Left ventricle myocardium inferior (tissue), 1 donor: ENCODE measurements around the gene TNFAIP1. TPM values are rescaled to one million over a fixed set of nuclear protein-coding genes. Genes with fewer than 3 reads are reported as not detected.

Experiments
- DNase-seq: peaks from one replicate; pipeline ENCODE4 v3.0.0-alpha.2; 2020
- H3K27ac ChIP-seq: fragments of 200-600 bp; replicated peaks from 2 replicates; pipeline ENCODE4 v1.8.0; 2021
- H3K27me3 ChIP-seq: fragments of 200-600 bp; 2 replicates; pipeline ENCODE4 v1.8.0; 2021; ENCODE audit warnings: low read depth
- H3K36me3 ChIP-seq: fragments of 200-600 bp; 2 replicates; pipeline ENCODE4 v1.8.0; 2021
- H3K4me1 ChIP-seq: fragments of 200-600 bp; 2 replicates; pipeline ENCODE4 v1.8.0; 2021
- H3K4me3 ChIP-seq: fragments of 200-600 bp; 2 replicates; pipeline ENCODE4 v1.8.0; 2021; ENCODE audit warnings: mild to moderate bottlenecking, moderate library complexity
- H3K9me3 ChIP-seq: fragments of 200-600 bp; replicated peaks from 2 replicates; pipeline ENCODE4 v1.8.0; 2021
- intact Hi-C: fragments of 100-400 bp; cut with micrococcal nuclease; formaldehyde crosslinking; loops from one replicate; pipeline ENCODE4 v1.11.0; 2022
- total RNA-seq: library from RNA; stranded (reverse); fragmentation: NEBNext Ultra II Directional; extraction: Animal tissue kit (Norgen Biotek cat#: 25700); gene quantifications from one replicate; pipeline ENCODE4 v1.2.1, GENCODE V29; 2021
- TF ChIP-seq, protein P1 (sequence below): fragments of 200-600 bp; IDR thresholded peaks from 2 replicates; pipeline ENCODE4 v1.8.0; 2021; ENCODE audit warnings: antibody characterized with exemption, mild to moderate bottlenecking, borderline replicate concordance
- donor health status: DM: no; HTN: yes; CAD: no; lungs with severe emphysema.

Gene TNFAIP1
- total RNA-seq, 1 donor from 2014 or later: 35.1 TPM

DNA sequence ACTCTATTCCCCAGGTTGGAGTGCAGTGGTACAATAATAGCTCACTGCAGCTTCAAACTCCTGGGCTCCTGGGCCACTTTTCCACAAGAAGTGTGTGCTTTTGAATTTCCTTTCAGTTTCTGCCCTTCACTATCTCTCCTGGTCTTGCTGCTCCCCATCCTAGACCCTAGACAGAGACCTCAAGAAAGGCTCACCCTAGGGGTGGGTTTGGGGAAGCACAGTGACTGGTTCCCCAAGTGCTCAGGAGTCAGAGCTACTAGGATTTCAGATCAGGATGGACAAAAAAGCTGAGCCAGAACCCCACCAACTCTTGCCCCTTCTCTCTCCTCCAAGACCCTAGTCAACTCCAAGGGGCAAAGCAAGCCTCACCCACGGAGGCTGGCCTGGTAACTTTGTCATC lies 31.0 kb downstream of the TNFAIP1 start:
- Histone ChIP-seq H3K27ac (no peak overlapping the region), H3K4me1 (peaks cover 20% of the 10 kb centered on the region), H3K4me3 (no peak overlapping the region), H3K36me3 (peaks cover 25% of the 10 kb centered on the region), H3K9me3 (no peaks in the 10 kb centered on the region), H3K27me3 (no peaks in the 10 kb centered on the region)
- DNase-seq: no peak
- TF ChIP-seq, protein P1, sequence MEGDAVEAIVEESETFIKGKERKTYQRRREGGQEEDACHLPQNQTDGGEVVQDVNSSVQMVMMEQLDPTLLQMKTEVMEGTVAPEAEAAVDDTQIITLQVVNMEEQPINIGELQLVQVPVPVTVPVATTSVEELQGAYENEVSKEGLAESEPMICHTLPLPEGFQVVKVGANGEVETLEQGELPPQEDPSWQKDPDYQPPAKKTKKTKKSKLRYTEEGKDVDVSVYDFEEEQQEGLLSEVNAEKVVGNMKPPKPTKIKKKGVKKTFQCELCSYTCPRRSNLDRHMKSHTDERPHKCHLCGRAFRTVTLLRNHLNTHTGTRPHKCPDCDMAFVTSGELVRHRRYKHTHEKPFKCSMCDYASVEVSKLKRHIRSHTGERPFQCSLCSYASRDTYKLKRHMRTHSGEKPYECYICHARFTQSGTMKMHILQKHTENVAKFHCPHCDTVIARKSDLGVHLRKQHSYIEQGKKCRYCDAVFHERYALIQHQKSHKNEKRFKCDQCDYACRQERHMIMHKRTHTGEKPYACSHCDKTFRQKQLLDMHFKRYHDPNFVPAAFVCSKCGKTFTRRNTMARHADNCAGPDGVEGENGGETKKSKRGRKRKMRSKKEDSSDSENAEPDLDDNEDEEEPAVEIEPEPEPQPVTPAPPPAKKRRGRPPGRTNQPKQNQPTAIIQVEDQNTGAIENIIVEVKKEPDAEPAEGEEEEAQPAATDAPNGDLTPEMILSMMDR: no peak
- intact Hi-C loops: no loop called here

DNA sequence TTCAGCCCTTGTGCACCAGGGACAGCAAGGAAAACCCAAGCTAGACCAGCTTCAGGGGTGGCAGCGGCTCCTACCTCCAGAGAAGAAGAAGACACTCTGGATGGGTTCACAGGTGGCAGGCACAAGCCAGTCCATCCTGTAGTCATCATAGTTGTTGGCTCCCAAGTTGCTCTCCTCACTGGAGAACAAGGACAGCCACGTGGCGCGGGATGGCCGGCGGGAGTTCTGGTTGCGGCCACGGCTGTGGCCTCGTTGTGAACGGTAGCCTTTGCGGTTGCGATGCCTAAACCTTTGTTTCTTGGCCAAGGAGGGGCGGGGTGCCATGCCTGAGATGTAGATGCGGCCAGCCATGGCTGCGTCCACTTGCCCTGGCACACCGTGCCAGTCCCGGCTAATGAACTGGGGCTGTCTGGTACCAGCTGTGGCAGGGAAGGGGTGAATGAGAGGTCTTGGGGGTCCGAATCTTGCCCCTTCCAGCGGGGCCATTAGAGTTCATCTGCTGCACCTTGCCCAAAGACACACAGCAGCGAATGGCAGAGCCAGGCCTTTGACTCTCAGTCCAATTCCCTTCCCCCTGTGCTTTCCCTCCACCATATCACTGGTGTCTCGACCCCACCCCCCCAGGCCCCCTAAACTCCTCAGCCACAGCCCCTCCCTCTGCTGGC lies 32.2 kb downstream of the TNFAIP1 start:
- Histone ChIP-seq H3K27ac (no peak overlapping the region), H3K27me3 (no peaks in the 10 kb centered on the region), H3K9me3 (no peaks in the 10 kb centered on the region), H3K4me3 (no peak overlapping the region), H3K4me1 (peaks cover 31% of the 10 kb centered on the region), H3K36me3 (peaks cover 14% of the 10 kb centered on the region)
- DNase-seq: no peak
- TF ChIP-seq, protein P1: no peak
- intact Hi-C loops: no loop called here

DNA sequence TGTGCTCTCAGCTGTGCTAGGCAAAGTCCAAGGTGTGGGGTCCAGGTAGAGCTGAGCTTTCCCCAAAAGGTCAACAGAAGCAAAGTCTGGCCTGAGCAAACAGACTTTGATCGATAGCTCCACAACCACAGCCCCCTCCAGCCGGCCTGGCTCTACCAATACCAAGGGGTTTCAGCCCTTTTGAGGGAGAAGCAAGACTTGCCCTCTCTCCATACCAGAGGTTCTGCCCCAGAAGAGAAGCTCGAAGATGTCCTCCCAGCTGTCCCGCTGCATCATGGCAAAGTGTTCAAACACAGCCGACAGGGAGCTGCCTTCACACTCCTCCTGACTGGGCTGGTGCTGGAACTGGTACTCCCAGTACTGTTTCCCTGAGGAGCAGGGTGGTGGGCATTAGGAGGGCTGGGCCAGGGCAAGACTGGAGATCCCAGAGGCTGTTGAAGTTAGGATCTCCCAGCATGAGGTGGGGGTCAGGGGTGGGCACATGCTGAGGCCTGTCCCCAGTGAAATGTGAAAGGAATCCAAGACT lies 32.8 kb downstream of the TNFAIP1 start:
- TF ChIP-seq, protein P1: no peak
- Histone ChIP-seq H3K4me3 (no peak overlapping the region), H3K36me3 (peaks cover 8% of the 10 kb centered on the region), H3K27me3 (no peaks in the 10 kb centered on the region), H3K27ac (no peak overlapping the region), H3K4me1 (peaks cover 37% of the 10 kb centered on the region), H3K9me3 (no peaks in the 10 kb centered on the region)
- no peak for DNase-seq
- intact Hi-C loops: no loop called here

DNA sequence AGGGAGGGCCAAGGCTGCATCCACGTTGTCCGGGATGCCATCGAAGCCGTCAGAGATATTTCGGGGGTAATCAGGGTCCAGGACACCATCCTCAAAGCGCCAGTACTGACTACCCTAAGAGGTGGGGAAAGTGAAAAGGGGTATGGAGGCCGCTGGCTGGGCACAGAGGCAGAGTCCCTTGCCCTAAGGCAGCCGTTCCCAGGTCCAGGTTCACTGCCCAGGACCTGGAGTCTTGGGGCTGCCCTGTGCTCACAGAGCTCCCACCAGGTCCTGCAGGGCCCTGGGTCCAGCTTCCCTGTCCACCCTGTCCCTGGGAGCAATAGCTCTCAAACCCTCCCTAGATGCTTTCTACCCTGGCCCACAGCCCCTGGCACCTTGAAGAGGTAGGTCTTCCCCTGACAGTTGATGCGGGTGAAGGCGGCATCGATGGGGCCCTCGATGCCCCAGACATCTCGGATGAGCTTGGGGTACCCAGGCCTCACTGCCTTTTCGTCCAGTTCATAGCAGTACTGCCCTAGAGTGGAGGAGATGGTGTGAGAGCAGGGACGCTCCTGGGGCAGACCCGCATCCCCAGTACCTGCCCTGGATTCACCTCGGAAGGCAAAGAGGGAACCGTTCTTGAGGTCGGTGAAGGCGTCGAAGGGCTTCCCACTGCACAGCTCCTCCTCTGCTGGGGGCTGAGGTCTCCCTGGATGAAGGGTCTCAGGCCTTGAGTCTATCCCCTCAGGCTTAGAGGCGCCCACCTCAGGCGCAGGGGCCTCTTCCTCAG lies 33.5 kb downstream of the TNFAIP1 start:
- peaks cover under 1% of the 10 kb centered on the region for H3K36me3 ChIP-seq
- no peaks in the 10 kb centered on the region for H3K9me3 ChIP-seq
- no peak for DNase-seq
- H3K4me1 ChIP-seq: peaks cover 37% of the 10 kb centered on the region
- TF ChIP-seq, protein P1: no peak
- no peaks in the 10 kb centered on the region for H3K27me3 ChIP-seq
- intact Hi-C loops: no loop called here
- H3K27ac ChIP-seq: peak overlapping the region; percentile 76
- no peak overlapping the region for H3K4me3 ChIP-seq

DNA sequence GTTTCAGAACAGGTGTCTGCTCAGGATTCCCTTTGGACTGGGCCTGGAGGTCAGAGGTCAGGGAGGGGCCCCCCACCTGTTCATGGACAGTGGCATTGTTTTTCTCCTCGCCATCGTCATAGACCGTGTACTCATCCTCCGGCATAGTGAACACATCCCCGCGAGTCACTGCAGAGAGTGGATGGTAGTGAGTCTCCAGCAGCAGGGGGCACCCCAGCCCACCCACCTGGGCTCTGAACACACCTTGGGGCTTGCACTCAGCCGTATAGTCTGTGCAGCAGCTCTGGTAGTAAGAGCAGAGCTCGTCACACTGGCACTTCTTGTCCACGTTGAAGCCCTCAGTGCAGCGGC lies 34.1 kb downstream of the TNFAIP1 start:
- Histone ChIP-seq H3K36me3 (no peaks in the 10 kb centered on the region), H3K4me3 (no peak overlapping the region), H3K27me3 (no peaks in the 10 kb centered on the region), H3K9me3 (no peaks in the 10 kb centered on the region), H3K27ac (peak overlapping the region; percentile 76), H3K4me1 (peaks cover 37% of the 10 kb centered on the region)
- intact Hi-C loops: no loop called here
- no peak for DNase-seq
- TF ChIP-seq, protein P1: no peak
